NCI-H2081 (cell line): ENCODE results near the gene ZNF532.
A peak's percentile ranks its signal among the peaks of the same experiment; 100 is the strongest.
"Not testable (repeated sequence)": the region's sequence is repeated elsewhere in the genome, so short reads cannot be mapped to it uniquely, and the experiment has no call there.

Source experiments
- DNase-seq, 2 experiments: peaks; one replicate each; lab custom pipeline; 2025; lab: John Stamatoyannopoulos, UW

Gene ZNF532

GRCh38 chr18:59008302-59008974, 143.8 kb downstream of the ZNF532 start:
- DNase-seq = no peak

DNA sequence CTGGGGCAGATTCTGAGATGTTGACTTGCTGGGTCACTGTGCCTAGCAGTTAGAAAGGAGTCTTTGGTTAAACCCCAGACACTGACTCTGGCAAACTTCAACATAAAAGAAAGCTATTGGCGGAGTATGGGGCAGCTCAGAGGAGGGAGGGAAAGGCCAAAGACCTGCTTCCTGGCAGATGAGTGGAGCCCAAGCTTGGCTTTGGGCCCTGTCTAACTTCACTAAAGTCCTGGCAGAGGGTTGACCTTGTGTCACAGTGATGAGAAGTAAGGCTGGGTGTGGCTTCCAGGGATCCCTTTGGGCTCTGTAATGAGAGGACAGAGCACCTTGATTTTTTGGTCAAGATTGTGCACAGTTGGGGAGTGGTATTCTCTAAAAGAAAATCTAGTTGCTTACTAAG, 145.2 kb downstream of the ZNF532 start:
- no peak for DNase-seq

- no peak for DNase-seq
These were observed 146.6 kb downstream of the ZNF532 start for GRCh38 chr18:59011289-59011688.

- DNase-seq = no peak
These were observed 147.1 kb downstream of the ZNF532 start for GRCh38 chr18:59011786-59012185.

DNA sequence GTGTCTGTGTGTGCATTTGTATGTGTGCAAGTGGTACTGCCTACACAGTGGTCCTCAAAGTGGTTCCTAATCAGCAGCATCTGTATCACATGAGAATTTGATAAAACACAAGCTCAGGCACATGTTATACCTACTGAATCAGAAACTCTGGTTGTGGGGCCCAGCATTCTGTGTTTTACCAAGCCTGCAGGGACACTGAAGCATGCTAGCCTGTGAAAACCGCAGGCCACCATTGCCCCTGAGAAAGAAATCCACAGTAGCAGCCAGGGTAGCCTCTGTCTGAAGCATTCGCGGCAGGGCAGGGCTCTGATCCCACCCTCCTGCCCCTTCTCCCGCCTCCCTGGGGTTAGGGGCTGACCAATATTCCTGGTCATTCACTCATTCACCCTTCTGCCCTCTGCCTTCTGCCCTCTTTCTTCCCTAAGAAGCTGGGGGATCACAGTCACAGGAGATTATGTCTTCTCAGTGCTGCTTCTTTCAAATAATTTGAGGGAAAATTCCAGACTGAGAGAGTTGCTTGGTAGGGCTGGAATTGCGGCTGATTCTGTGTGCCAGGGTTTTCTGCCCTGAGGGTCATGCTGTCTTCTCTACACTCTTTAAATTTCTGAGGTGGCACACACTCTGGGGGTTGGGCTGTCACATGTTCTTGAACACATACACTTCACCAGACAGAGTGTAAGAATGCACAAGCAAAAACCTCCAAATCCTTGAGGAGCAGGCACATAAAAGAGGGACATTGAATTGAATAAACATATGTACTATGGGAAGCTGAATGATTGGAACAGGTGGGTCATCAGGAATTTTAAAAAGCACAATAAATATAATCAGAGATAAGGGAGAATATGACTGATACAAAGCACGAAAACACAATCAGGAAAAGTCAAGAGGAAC, 148.4 kb downstream of the ZNF532 start:
- no peak for DNase-seq

GRCh38 chr18:59013744-59014143, 149.1 kb downstream of the ZNF532 start:
- no peak for DNase-seq

DNA sequence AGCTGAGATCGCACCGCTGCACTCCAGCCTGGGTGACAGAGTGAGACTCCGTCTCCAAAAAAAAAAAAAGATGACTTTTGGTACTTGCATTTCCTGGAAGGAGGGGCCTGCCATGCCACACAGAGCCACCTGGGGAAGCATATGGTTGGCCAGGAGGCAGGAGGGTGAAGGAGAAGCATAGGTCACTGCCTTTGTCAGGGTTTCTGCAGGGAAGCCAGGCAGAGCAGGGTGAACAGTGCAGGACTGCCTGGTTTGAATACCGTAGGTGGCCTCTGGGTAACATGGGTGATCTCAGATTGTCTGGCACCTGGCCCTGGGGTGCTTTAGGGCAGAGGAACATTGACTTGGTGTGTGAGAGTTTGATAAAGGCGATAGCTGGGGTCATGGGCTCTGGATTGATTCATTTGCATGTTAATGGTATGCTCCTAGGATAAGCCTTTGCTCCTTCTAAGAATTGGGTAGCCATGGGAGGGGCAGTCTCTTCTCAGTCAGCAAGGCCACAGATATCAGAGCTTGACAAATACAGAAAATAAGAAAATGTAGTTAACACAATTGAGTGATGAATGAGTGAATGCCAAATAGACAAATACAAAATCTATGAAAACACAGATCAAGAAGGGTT, 151.0 kb downstream of the ZNF532 start:
- no peak for DNase-seq

DNA sequence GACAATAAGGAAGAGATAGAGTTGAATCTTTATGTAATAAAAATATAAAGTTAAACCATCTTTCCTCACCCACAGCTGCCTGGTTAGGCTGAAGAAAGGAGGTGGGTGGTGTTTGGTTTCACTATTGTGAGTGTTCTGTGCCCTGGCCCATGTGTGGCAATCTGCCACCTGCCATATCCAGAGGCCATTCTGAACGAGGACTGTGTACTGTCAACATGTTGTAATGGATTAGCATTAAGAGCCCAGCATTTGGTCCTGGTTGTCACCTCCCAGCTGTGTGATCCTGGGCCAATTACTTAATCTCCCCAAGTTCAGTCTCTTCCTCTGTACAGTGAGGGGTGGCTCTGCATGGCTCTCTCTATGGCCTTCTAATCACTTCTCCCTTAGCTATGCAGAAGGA, 156.8 kb downstream of the ZNF532 start:
- DNase-seq = peak in 1 of 2 experiments; percentile 46

GRCh38 chr18:59022167-59022945, 157.7 kb downstream of the ZNF532 start:
- no peak for DNase-seq

DNA sequence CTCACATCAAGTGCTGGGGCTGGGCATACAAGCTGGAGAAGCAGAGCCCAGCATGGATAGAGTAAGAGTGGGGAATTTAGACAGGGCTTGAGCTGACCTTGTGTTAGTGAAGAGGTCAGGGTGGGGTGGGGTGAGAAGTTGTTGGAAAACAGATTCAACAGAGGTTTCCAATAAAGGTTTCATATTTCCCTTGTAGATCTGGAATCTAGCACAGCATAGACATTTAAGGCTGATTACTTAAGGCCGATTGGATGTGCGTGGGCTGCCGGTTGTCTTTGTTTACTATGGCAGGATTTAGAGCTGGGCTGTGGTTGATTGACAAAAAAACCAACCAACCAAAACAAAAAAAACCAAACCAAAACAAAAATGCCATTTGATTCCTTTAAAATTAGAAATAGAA, 160.2 kb downstream of the ZNF532 start:
- no peak for DNase-seq

- not testable (repeated sequence) for DNase-seq
These were observed 160.9 kb downstream of the ZNF532 start for GRCh38 chr18:59025532-59025931.

DNA sequence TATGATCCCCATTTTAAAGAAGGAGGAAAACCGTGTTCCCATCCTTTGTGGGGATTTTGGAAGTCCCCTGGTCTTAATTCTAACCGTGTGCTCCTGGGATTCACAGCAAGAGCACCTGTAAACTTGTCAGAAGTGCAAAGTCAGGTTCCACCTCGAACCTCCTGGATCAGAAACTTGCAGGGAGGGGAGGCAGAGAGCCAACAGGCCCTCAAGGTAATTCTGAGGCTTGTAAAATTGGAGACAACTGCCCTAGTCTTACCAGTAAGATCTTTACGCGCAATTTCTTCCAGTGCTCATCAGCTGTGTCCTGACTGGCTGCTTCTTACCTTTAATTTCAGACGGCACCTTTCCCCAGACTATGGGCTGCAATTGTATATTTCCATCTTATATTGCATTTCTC, 161.7 kb downstream of the ZNF532 start:
- DNase-seq = no peak

DNA sequence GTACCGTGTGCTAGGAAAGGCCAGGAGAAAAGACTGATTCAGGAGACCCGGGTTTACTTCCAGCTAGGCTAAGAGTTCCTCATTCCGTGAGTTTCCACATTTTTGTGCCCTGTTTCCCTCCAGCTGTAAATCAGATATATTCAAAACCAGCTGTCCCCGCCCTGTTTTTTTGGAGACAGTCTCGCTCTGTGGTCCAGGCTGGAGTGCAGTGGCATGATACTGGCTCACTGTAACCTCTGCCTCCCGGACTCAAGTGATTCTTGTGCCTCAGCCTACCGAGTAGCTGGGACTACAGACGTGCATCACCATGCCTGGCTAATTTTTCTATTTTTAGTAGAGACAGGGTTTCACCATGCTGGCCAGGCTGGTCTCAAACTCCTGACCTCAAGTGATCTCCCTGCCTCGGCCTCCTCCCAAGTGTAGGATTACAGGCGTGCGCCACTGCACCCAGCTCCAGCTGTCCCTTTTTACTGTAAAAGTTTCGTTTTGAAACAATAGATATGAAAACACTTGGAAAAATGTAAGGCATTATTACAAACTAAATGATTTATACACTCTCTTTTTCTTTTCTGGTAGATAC, 162.2 kb downstream of the ZNF532 start:
- no peak for DNase-seq

GRCh38 chr18:59029663-59030429, 165.2 kb downstream of the ZNF532 start:
- no peak for DNase-seq

GRCh38 chr18:59032308-59032707, 167.6 kb downstream of the ZNF532 start:
- no peak for DNase-seq

GRCh38 chr18:59033359-59033758, 168.7 kb downstream of the ZNF532 start:
- DNase-seq = no peak

DNA sequence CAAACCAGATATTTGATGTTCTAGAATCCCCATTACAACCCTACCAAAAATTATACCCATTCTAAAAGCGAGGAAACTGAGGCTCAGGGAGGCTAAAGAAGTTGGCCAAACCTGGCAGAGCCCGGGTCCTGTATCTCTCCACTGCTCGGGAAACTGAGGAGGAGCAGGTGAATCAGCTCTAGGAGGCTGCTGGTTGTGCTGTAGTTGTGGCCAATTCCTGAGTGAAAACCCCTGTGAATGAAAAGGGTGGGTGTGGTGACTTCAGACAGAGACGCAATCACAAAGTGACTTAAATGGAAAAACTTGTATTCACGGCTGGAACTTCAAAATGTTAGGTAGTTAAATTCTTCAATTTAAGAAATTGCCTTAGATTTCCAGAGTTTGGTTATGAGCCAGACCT, 169.3 kb downstream of the ZNF532 start:
- no peak for DNase-seq

DNA sequence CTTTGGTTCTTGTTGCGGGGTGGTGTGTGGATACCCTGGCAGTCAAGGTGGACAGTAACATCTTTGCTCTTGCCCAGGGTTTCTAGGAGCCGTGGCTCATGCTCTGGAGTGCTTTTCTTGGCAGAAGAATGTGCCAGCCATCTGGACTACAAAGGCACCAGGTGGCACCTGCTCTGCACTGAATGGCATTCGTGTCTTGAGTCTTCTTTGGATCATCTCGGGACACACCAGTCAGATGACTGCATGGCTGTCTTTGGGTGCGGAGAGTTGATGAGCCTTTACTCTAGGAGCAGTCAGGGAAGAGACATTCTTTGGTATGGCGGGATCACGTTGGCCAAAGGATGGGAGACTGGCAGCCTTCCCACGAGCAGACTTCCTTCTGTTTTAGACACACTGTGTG, 170.9 kb downstream of the ZNF532 start:
- no peak for DNase-seq
